GM18517 (cell line): ENCODE measurements around the gene ADSS1.

Experiments used
- ATAC-seq: cut with Tn5 transposase; IDR thresholded peaks from one replicate; pipeline ENCODE4 v1.9.1; 2021; ENCODE audit warnings: mild to moderate bottlenecking, moderate library complexity; ENCODE audit not compliant: unreplicated experiment

The ADSS1 gene

GRCh38 chr14:104765517-104765916, 41.5 kb downstream of the ADSS1 start:
- ATAC-seq: no peak

- ATAC-seq: no peak
Observed at GRCh38 chr14:104766256-104766862, 42.3 kb downstream of the ADSS1 start.

GRCh38 chr14:104766863-104767633, 43.0 kb downstream of the ADSS1 start:
- no peak for ATAC-seq

- no peak for ATAC-seq
Observed at GRCh38 chr14:104767634-104767918, 43.5 kb downstream of the ADSS1 start.

- no peak for ATAC-seq
Observed at GRCh38 chr14:104768437-104769323, 44.7 kb downstream of the ADSS1 start.

- ATAC-seq: no peak
Observed at GRCh38 chr14:104769324-104770071, 45.5 kb downstream of the ADSS1 start.

- ATAC-seq: no peak
Observed at GRCh38 chr14:104770072-104770579, 46.1 kb downstream of the ADSS1 start.

- ATAC-seq: no peak
Observed at GRCh38 chr14:104770851-104771272, 46.8 kb downstream of the ADSS1 start.

GRCh38 chr14:104771374-104771773, 47.3 kb downstream of the ADSS1 start:
- ATAC-seq: no peak

- no peak for ATAC-seq
Observed at GRCh38 chr14:104771918-104772706, 48.1 kb downstream of the ADSS1 start.

GRCh38 chr14:104772707-104773504, 48.9 kb downstream of the ADSS1 start:
- ATAC-seq: no peak

- ATAC-seq: no peak
Observed at GRCh38 chr14:104773505-104774452, 49.8 kb downstream of the ADSS1 start.

- no peak for ATAC-seq
Observed at GRCh38 chr14:104774453-104775072, 50.5 kb downstream of the ADSS1 start.

GRCh38 chr14:104775073-104775489, 51.1 kb downstream of the ADSS1 start:
- no peak for ATAC-seq

GRCh38 chr14:104776481-104776880, 52.5 kb downstream of the ADSS1 start:
- no peak for ATAC-seq

- ATAC-seq: no peak
Observed at GRCh38 chr14:104776961-104777807, 53.2 kb downstream of the ADSS1 start.

GRCh38 chr14:104777808-104778249, 53.8 kb downstream of the ADSS1 start:
- no peak for ATAC-seq
